HepG2 (cell line): ENCODE data around the gene FFAR2. TPM values are rescaled to one million over a fixed set of nuclear protein-coding genes. Genes with fewer than 3 reads are reported as not detected.

Source experiments
- ATAC-seq: fragments of 200-7000 bp; cut with Tn5 transposase; 3 replicates; pipeline ENCODE4 v1.9.1; 2020; ENCODE audit warnings: mild to moderate bottlenecking, moderate library complexity
- BruUV-seq: library from RNA; stranded (reverse); fragments of 400-500 nt; replicated peaks from 2 replicates; lab custom pipeline; 2021; lab: Mats Ljungman, UMichigan
- CTCF ChIA-PET: fragments of 300-600 bp; formaldehyde crosslinking; extraction: SDS; loops from one replicate; lab custom pipeline; 2021; ENCODE audit warnings: low total read pairs, inconsistent platforms, low intra/inter-chr PET ratio; lab: Yijun Ruan, JAX
- POLR2A ChIA-PET: fragments of 350-600 bp; sonication (Branson Sonifier 250); formaldehyde crosslinking; loops from one replicate; lab custom pipeline; 2020; ENCODE audit warnings: antibody characterized with exemption, inconsistent platforms; lab: Yijun Ruan, JAX
- DNase-seq: peaks from one replicate; pipeline ENCODE4 v3.0.0-alpha.2; 2015; ENCODE audit warnings: low spot score
- FAIRE-seq: peaks from 3 replicates; lab custom pipeline; 2011; peaks lifted over from hg19 to GRCh38; lab: Jason Lieb, UNC
- H2AFZ ChIP-seq: one replicate; pipeline ENCODE4 v1.6.1; 2011; ENCODE audit warnings: low read length, inconsistent platforms
- H3K27ac ChIP-seq: fragments of 300-600 bp; 3 replicates; pipeline ENCODE4 v1.8.0; 2011; ENCODE audit warnings: mixed run types, mild to moderate bottlenecking, mixed read lengths, low read length, inconsistent platforms; ENCODE audit not compliant: insufficient read depth; ENCODE audit errors: extremely low read length
- H3K27me3 ChIP-seq, 2 experiments: fragments of 200-600 bp in 1 of 2; 2 replicates in 1 of 2; 3 replicates in 1 of 2; pipeline versions ENCODE4 v1.6.0 to v1.8.0; 2011; ENCODE audit warnings: low read length in 2 of 2, mild to moderate bottlenecking in 2 of 2, moderate library complexity in 2 of 2, inconsistent platforms in 1 of 2; ENCODE audit not compliant: insufficient read depth in 2 of 2, control insufficient read depth in 1 of 2
- H3K36me3 ChIP-seq, 2 experiments: fragments of 200-600 bp in 1 of 2; replicated peaks in 1 of 2; 2 replicates in 1 of 2; 3 replicates in 1 of 2; pipeline versions ENCODE4 v1.5.1 to v1.8.0; 2011; ENCODE audit warnings: low read length in 2 of 2, inconsistent platforms in 1 of 2; ENCODE audit not compliant: insufficient read depth in 2 of 2, control insufficient read depth in 1 of 2
- H3K4me1 ChIP-seq: 2 replicates; pipeline ENCODE4 v1.5.1; 2012; ENCODE audit warnings: low read length, inconsistent platforms; ENCODE audit not compliant: insufficient read depth
- H3K4me2 ChIP-seq: 2 replicates; pipeline ENCODE4 v1.6.0; 2011; ENCODE audit warnings: low read depth, low read length, inconsistent platforms
- H3K4me3 ChIP-seq, 3 experiments: fragments of 200-600 bp in 1 of 3; sonication (generic), shearing (Covaris generic) in 1 of 3; replicated peaks in 1 of 3; 2 replicates each; pipeline ENCODE4 v1.5.1; 2011 to 2016; ENCODE audit warnings: low read length in 3 of 3, inconsistent platforms in 2 of 3, low read depth in 2 of 3, mild to moderate bottlenecking in 2 of 3, control low read depth in 1 of 3, mixed read lengths in 1 of 3; ENCODE audit not compliant: insufficient read depth in 1 of 3
- H3K79me2 ChIP-seq: one replicate; pipeline ENCODE4 v1.6.1; 2011; ENCODE audit warnings: low read length, inconsistent platforms; ENCODE audit not compliant: insufficient read depth
- H3K9ac ChIP-seq: 2 replicates; pipeline ENCODE4 v1.6.0; 2011; ENCODE audit warnings: mild to moderate bottlenecking, low read depth, low read length, inconsistent platforms; ENCODE audit not compliant: insufficient read depth
- H3K9me3 ChIP-seq: 2 replicates; pipeline ENCODE4 v1.5.1; 2012; ENCODE audit warnings: mild to moderate bottlenecking, low read length
- H4K20me1 ChIP-seq: 2 replicates; pipeline ENCODE4 v1.6.0; 2011; ENCODE audit warnings: inconsistent platforms, mild to moderate bottlenecking, low read length, moderate library complexity; ENCODE audit not compliant: insufficient read depth
- ATF7 ChIP-seq, 2 experiments: fragments of 450-650 bp in 1 of 2; sonication (generic) in 1 of 2; formaldehyde crosslinking in 1 of 2; IDR thresholded peaks; 2 replicates each; pipeline versions ENCODE4 v1.4.0 to v1.6.1; 2016 to 2020; ENCODE audit warnings: antibody characterized with exemption in 1 of 2, mild to moderate bottlenecking in 1 of 2, missing genetic modification reagents in 1 of 2
- DBP ChIP-seq: sonication (generic); formaldehyde crosslinking; IDR thresholded peaks from 2 replicates; pipeline ENCODE4 v1.4.0; 2020; ENCODE audit warnings: missing genetic modification reagents; ENCODE audit errors: not compliant biosample characterization
- FOSL1 ChIP-seq: sonication (generic); formaldehyde crosslinking; IDR thresholded peaks from 2 replicates; pipeline ENCODE4 v1.9.0; 2021; ENCODE audit warnings: missing genetic modification reagents, borderline replicate concordance
- KDM2A ChIP-seq: sonication (generic); formaldehyde crosslinking; IDR thresholded peaks from 2 replicates; pipeline ENCODE4 v1.4.0; 2020; ENCODE audit warnings: low read depth, missing genetic modification reagents, borderline replicate concordance
- KLF6 ChIP-seq: IDR thresholded peaks from 2 replicates; pipeline ENCODE4 v1.8.0; 2016; ENCODE audit warnings: missing biosample characterization, missing genetic modification reagents
- RFXANK ChIP-seq: IDR thresholded peaks from 2 replicates; pipeline ENCODE4 v1.6.1; 2016
- TRIM24 ChIP-seq: sonication (generic); formaldehyde crosslinking; IDR thresholded peaks from 2 replicates; pipeline ENCODE4 v1.8.0; 2022; ENCODE audit warnings: mild to moderate bottlenecking, missing genetic modification reagents
- ZNF263 ChIP-seq: sonication (generic); formaldehyde crosslinking; IDR thresholded peaks from 2 replicates; pipeline ENCODE4 v1.4.0; 2020; ENCODE audit warnings: missing genetic modification reagents
- ZNF367 ChIP-seq: sonication (generic); formaldehyde crosslinking; IDR thresholded peaks from 2 replicates; pipeline ENCODE4 v1.4.0; 2020; ENCODE audit warnings: missing genetic modification reagents, borderline replicate concordance
- ZNF512B ChIP-seq: sonication (generic); formaldehyde crosslinking; IDR thresholded peaks from 2 replicates; pipeline ENCODE4 v1.5.1; 2020; ENCODE audit warnings: missing genetic modification reagents, mild to moderate bottlenecking, borderline replicate concordance
- ZNF703 ChIP-seq: sonication (generic); formaldehyde crosslinking; IDR thresholded peaks from 2 replicates; pipeline ENCODE4 v1.5.1; 2020; ENCODE audit warnings: missing genetic modification reagents, mild to moderate bottlenecking, moderate library complexity, borderline replicate concordance
- WGBS: methylation state at CpG from one replicate; pipeline ENCODE4 v1.1.6; 2017; ENCODE audit warnings: low lambda C conversion rate; 5-methylcytosine and 5-hydroxymethylcytosine counted together
- in situ Hi-C: cut with HindIII; loops from 2 replicates; pipeline ENCODE4 v1.10.0; 2017; ENCODE audit warnings: low pct_unique_long_range_greater_than_20kb; ENCODE audit not compliant: extremely low pct_ligation_motif_present
- intact Hi-C: fragments of 100-400 bp; cut with micrococcal nuclease; formaldehyde crosslinking; loops from one replicate; pipeline ENCODE4 v1.10.0; 2022; ENCODE audit not compliant: unreplicated experiment
- polyA plus RNA-seq, 8 experiments: library from polyadenylated mRNA; depleted of rRNA in 3 of 8; stranded (reverse) in 7 of 8; unstranded in 1 of 8; fragments of >200 nt; fragmentation: Illumina TruSeq in 4 of 8; extraction: Trizol in 4 of 8; gene quantifications; 2 replicates each; pipeline versions ENCODE4 v1.2.1 to v1.2.3, GENCODE V29; 2011 to 2016; ENCODE audit warnings: low read depth in 4 of 8, missing spikeins in 1 of 8, mixed read lengths in 1 of 8; ENCODE audit not compliant: insufficient read depth in 1 of 8
- total RNA-seq, 5 experiments: library from RNA; depleted of rRNA; stranded (reverse); fragments of >200 nt; fragmentation: Illumina TruSeq; extraction: Trizol; gene quantifications; 2 replicates each; pipeline ENCODE4 v1.2.3, GENCODE V29; 2016; ENCODE audit warnings: low read depth in 1 of 5

The FFAR2 gene
- total and polyA plus RNA-seq, 2 of the 13 experiments (the other 11 are each of a cell fraction or from before 2014, with no cell fraction given) = 0.12 TPM; not detected in 1

GRCh38 chr19:35490364-35490763 lies 42.3 kb downstream of the FFAR2 start, which contains the start of gene KRTDAP:
Gene KRTDAP (minus strand): TSS chr19:35490464. CDS start chr19:35490442, 22 bp downstream.
- in situ Hi-C loops (no loop called here), intact Hi-C loops (loop anchor here (10.0 kb wide), 1 partner anchor 246 kb away; the partner anchor contains the start of gene LSR)
- H3K36me3 ChIP-seq = no peaks in the 10 kb centered on the region
- H3K4me1 ChIP-seq = peaks cover 35% of the 10 kb centered on the region
- ChIA-PET POLR2A (no interaction called here), CTCF (no interaction called here)
- H3K27me3 ChIP-seq = no peaks in the 10 kb centered on the region
- no peaks in the 10 kb centered on the region for H3K79me2 ChIP-seq
- DNase-seq (no peak), FAIRE-seq (no peak), ATAC-seq (no peak)
- H3K27ac ChIP-seq = no peak within 1 kb of the TSS
- H3K4me3 ChIP-seq = no peak within 1 kb of the TSS
- TF ChIP-seq KDM2A (no peak), ZNF367 (CRISPR knock-in tag) (no peak), FOSL1 (CRISPR knock-in tag) (no peak), DBP (CRISPR knock-in tag) (no peak), ATF7 (IDR thresholded peaks at IDR 0.05) (no peak), ATF7 (CRISPR knock-in tag; IDR thresholded peaks at IDR 0.05) (no peak), RFXANK (CRISPR knock-in tag) (no peak), ZNF512B (CRISPR knock-in tag) (no peak), ZNF703 (CRISPR knock-in tag) (no peak), TRIM24 (CRISPR knock-in tag) (no peak), KLF6 (CRISPR knock-in tag) (no peak), ZNF263 (CRISPR knock-in tag) (no peak)
- H3K9ac ChIP-seq = no peak within 1 kb of the TSS
- 52% methylated on average over 2 of the region's 9 CpGs for WGBS
- no peaks in the 10 kb centered on the region for H4K20me1 ChIP-seq
- no TSS peak for BruUV-seq
- no peaks in the 10 kb centered on the region for H3K9me3 ChIP-seq
- H3K4me2 ChIP-seq = no peak within 1 kb of the TSS
- H2AFZ ChIP-seq = no peak within 1 kb of the TSS
